HG03103 (cell line): ENCODE data around the gene PRR4.

Experiments
- ATAC-seq: cut with Tn5 transposase; IDR thresholded peaks from one replicate; pipeline ENCODE4 v1.9.1; 2021; ENCODE audit warnings: low read depth; ENCODE audit not compliant: unreplicated experiment

PRR4 gene, protein sequence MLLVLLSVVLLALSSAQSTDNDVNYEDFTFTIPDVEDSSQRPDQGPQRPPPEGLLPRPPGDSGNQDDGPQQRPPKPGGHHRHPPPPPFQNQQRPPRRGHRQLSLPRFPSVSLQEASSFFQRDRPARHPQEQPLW

DNA sequence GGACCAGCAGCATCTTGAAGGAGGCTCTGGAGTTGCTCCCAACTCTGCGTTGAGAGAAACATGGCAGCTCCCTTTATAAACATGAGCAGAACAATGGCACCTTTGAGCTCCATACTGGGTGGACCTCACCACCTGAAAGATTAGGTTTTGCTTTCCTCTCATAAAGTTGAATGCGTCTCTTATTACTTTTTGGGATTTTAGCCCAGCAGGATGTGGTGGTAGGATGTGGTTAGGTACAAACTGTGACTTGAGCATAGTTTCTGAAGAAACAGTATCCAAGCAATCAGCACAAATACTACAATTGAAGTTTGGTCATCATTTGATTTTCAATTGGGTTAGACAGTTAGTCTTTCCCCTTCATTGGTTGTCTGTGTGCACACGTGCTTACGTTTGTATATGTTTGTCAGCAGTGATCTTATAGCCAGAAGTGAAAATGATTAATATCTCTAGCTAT is at the start of gene PRR4:
Gene PRR4, minus strand, starts transcription at position 51 of the 454 bp plus-strand sequence. Its CDS starts 38 bp downstream, at position 13.
- no peak for ATAC-seq

DNA sequence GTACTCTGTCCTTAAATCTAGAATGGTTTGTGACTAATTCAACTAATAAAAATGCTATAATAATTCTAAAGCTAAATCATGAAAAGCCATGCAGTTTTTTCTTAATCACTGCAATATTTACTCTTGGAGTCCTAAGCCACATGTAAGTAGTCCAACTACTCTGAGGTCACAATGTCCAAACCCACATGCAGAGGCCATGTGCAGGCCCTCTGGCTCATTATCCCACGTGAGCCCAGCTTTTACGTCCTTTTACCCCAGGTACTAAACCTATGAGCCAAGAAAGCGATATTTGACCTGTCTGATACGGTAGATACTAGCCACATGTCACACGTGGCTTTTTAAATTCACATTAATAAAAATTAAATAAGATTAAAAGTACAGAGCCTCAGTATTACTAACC is 47.6 kb upstream of the PRR4 start:
- ATAC-seq = no peak

DNA sequence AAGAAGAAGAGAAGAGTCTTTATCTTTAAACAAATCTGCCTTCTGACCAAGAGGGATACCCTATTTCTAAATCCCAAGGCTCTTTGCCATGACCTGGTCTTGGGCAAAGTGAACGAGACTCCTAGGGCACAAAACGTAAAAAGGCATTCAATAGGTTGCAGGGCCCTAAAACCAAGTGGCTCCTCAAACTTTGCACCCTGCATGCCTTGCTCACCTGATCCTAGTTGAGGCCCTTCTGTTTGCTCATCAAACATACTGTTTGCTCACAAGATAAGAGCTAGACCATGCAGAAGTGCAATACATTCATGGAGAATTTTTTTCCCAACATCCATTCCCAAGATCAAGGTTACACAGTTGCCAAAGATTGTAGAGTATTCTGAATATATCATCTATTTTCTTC is 42.7 kb upstream of the PRR4 start:
- no peak for ATAC-seq

DNA sequence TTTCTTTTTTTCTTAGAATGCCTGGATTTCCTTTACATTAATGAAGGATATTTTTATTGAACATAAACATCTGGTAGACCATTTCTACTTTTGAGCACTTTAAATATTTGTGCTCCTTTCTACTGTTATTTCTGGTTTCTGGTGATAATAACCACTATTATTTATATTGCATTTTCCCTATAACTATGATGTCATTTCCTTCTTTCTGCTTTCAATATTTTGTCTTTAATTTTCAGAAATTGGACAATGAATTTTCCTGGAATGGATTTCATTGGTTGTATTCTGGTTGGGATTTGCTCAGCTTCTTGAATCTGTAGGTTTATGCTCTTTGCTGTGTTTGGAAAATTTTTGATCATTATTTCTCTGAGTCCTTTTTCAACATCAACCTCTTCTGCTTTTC is 40.0 kb upstream of the PRR4 start:
- no peak for ATAC-seq

DNA sequence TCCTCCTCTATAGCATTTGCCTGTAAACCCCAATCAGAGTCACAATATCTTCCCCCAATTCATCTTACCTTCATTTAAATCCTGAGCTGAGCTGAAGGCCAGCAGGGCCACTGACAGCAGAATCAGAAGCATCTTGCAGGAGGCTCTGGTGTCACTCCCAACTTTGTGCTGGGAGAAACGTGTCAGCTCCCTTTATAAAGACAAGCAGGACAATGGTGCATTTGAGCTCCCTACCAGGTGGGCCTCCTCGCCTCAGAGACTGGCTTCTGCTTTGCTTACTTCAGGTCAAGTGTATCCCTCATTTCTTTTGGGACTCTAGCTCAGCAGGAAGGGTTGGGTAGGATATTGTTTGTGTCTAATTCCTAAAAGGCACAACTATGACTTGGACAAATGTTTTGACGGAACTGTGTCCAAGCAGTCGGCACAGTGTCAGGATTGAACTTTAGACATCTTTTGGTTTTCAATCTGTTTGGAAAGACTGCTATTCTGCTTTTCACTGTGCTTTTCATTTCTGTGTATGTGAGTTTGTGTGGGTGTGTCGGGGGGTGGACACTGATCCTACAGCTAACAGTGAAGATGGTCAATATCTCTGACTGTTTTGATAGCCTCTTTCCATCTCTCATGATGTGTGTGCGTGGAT is 34.9 kb upstream of the PRR4 start, which contains the start of gene PRH1:
Gene PRH1, minus strand, starts transcription at position 170 of the 640 bp plus-strand sequence. Its CDS starts 38 bp downstream, at position 132.
- ATAC-seq = no peak

DNA sequence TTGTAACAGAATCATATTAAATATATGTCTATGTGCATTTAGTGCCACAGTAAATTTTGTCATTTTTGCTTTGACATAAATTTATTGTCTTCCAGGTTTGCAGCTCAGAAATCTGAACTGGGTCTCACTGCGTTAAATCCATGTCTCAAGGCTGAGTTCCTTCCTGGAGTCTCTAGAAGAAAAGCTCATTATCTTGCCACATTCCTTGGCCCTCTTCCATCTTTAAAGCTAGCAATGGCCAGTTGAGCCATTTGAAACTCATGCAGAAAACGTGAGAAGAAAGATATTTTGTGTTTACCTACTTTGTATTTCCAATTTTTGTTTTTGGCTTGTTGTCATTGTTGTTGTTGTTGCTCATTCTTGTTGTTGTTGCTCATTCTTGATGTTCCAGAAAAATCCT is 24.1 kb upstream of the PRR4 start:
- no peak for ATAC-seq

DNA sequence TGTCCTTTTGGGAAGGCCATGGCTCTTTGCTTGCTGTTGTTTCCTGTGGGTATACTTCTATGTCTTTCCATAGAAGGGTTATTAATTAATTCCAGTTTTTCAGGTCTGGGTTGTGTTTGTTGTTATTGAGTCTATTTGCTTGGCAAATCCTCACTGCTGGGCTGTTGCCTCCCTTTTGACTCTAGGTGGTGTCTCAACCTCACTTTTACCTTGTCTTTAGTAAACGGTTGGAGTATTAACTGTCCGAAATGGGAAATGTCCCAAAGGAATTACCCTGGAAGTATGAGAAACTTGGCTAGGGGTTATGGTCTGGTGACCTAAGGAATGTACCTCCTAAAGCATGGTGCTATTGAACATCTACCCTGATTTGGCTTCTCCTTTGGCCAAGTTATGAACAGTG is 18.1 kb upstream of the PRR4 start:
- no peak for ATAC-seq

DNA sequence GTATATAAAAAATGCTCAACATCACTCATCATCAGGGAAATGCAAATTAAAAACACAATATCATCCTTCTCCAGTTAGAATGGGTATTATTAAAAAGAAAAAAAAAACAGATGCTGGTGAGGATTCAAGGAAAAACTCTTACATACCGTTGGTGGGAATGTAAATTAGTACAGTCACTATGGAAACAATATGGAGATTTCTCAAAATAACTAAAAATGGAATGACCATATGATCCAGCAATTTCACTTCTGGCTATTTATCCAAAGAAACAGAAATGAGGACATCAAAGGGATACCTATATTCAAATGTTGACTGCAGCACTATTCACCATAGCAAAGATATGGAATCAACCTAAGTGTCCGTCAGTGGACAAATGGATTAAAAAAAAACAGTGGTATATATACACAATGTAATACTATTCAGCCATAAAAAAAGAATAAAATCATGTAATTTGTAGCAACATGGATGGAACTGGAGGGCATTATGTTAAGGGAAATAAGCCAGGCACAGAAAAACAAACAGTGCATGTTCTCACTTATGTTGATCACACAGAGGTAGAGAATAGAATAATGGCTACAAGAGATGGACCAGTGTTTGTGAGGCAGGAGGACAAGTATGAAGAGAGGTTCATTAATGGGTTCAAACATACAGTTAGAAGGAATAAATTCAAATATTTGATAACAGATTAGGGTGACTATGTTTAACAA is 14.4 kb upstream of the PRR4 start:
- ATAC-seq = no peak

DNA sequence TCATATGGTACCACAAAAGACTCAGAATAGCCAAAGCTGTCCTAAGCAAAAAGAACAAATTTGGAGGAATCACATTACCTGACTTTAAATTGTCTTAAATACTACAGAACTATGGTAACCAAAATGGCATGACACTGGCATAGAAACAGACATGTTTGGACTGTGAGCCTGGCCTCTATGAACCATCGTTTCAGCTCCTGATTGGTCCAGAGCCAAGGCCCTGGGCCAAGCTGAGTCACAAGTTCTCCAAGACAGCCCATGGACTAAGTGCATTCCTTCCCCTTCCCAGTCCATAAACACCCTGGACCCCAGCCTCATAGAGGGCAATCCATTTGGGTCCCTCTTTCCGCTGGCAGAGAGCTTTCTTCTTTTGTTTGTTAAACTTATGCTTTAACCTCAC is 12.1 kb upstream of the PRR4 start:
- ATAC-seq = no peak

DNA sequence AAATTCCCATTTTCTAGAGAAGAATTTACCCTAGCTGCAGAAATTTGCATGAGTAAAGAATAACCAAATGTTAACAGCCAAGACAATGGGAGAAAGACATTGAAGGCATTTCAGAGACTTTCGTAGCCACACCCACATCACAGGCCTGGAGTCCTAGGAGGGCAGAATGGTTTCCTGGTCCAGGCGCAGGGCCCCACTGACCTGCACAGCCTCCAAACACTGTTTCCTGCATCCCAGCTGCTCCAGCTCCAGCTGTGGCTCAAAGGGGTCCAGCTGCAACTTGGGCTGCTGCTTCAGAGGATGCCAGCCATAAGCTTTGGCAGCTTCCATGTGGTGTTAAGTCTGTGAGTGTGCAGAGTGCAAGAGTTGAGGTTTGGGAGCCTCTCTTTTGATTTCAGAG is 6.5 kb upstream of the PRR4 start:
- ATAC-seq = no peak

DNA sequence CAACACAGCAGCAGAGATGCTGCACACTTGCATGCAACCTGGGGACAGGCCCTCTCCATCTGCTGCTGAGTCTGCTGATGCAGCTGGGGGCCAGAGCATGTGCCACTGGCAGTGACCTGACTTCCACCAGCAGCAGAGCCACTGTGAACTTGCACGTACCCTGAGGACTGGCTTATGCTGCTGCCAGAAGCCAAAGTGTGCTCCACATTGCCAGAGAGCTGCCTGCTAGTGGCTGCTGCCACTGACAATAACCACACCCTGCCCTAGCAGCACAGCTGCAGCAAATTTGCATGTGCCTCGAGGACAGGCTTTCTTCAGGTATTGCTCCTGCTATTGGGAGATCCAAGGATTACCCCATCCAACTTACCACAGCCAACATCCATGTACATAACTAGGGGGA is 4.5 kb upstream of the PRR4 start:
- no peak for ATAC-seq

DNA sequence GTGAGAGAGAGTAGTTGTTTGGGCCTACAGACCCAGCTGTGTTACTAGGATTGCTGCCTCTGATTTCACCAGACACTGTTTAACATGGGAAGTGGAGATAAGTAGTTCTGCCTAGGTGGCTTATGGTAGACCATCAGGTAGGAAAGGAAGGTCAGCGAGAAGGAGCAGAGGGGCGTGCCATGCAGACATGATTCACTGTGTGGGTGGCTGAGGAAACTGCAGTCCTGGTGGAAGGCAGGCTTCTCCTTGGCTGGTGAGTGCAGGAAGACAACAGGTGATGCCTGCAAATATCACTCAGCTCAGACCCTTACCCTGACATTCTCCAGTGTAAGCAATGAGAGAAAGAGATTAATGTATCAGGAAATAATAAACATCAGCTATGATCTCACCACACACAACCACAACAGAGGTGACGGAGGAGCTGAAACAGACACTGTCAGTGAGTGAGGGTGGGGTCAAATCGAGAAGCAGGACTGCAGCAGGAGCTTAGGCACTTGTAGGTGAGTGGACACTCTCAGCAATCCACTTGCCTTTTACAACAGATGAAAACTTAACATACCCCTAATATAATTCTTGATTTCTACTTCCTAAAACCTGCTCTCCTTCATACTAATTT is 2.1 kb upstream of the PRR4 start:
- no peak for ATAC-seq

DNA sequence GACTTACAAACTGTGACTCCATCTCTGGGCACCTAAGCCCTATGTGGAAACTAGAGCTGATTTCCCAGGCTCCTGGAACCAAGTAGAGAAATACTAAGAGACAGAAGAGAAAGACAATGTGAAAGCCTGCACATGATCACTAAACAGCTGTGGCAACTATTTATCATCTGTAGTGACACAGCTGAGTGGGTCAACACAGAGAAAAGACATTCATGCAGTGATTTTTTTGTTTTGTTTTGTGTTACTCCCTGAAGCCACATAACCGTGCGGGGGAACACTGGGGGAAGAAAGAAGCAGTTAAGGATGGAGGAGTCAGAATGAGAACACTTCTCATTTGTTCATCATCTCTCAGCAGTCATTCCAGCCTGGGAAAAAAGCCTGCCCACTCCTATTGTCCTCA is 1.5 kb downstream of the PRR4 start:
- no peak for ATAC-seq

DNA sequence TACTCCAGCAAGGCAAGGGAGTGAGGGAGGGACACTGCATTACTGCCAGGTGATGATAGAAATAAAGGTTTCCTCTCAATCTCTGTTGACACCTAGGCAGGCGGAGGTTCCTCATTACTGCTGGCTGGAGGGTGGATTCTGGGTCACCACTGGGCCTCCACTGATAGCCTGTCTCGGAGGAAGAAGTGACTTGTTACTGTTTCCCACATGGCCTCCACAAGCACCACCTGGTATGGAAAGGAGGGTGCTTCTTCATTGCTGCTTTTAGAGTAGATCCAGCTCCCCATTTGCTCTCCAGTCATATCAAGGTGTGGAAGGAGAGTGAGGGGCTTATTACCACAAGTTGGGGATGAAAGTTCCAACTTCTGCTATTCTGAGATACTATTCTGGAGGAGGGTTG is 6.4 kb downstream of the PRR4 start:
- no peak for ATAC-seq

DNA sequence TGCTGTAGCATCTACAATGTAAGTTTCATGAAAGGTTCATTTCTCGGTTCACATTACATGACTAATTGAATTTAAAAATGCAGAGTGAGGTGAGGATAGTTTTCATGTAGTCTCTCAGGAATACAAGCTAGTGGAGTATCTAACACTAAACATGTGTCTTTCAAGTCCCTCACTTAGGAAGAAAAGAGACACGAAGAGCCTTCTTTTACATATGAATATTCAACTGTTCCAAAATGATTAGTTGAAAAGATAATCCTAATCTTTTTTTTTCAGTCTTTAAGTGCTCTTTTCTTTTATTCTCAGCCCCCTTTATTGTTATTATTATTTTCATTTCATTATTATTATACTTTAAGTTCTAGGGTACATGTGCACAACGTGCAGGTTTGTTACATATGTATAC is 10.8 kb downstream of the PRR4 start:
- ATAC-seq = no peak

DNA sequence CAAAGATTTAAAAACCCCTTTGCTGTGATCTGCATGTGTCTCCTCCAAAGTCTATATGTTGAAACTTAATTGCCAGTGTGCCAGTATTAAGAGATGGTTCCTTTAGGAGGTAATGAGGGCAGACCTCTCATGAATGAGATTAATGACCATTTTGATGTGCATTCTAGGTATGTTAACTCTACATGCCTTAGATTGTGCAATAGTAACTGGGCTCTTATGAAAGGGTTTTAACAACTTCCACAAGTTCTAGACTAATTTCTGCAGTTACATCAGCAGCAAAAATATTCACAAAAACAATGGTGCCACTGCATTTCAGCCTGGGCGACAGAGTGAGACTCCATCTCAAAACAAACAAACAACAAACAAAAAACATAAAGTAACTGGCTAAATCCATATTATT is 19.3 kb downstream of the PRR4 start:
- no peak for ATAC-seq

DNA sequence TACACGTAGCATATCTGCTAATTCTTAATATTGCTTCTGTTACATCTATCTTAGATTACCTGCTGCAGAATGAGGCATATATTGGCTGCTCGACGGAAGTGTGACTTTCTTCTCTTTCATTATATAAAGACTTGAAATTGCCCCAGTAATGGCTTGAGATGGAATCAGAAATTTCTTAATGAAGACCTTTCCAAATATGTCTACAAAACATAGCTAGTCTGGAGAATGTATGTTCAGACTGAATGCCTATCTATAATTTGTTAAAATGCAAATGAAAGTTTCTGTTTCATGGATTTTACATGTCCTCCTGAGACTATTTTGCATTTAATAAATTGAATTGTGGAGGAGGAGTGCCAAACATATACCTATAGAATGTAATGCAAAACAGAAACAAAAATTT is 23.0 kb downstream of the PRR4 start, which contains the start of gene TAS2R10:
Gene TAS2R10, minus strand, starts transcription at position 101 of the 400 bp plus-strand sequence. Its CDS starts 89 bp downstream, at position 12.
- ATAC-seq = no peak

DNA sequence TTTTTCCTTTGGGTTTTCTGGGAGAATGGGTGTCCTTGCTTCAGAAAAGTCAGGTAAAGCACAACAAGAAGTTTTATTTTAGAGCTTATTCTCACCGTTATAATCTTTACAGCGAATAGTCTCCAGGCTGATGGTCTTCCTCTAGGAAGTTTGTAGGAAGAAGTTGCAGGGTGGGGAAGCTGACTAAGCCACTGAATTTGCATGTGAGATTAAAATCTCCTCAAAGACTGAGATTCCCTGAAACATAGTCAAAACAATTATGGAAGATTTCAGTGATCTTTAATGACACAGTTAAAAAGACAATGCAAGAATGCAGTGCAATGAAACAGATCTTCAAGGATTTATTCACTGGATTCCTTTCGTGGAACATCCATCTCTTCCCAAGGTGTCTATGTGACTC is 24.3 kb downstream of the PRR4 start:
- no peak for ATAC-seq

DNA sequence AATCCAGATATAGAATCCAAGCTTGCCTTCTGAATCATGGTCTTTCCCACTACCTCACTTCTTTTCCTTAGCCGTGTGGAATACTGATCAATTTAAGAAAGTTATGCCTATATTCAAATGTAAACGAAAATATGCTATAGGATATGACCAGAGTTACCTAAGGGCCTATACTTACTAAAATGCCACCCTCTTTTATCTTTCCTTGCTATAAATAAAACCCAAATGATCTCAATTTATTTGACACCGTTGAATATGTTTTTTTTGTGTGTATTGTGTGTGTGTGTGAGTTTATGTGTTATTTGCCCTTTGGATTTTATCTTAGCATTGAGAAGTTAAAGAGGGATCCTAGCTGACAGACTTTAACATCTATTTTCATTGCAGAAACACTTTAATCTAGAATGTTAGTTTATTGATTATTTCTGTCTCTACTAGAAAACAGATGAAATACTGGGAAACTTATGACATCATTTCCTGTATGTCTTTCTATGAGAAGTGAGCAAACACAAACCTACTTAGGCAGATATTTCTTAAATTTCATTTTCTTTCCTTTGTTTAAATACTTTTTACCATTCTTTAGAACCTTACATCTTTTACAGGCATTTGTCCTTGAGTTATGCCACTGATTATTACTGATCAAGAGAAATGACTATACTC is 37.3 kb downstream of the PRR4 start:
- ATAC-seq = no peak

DNA sequence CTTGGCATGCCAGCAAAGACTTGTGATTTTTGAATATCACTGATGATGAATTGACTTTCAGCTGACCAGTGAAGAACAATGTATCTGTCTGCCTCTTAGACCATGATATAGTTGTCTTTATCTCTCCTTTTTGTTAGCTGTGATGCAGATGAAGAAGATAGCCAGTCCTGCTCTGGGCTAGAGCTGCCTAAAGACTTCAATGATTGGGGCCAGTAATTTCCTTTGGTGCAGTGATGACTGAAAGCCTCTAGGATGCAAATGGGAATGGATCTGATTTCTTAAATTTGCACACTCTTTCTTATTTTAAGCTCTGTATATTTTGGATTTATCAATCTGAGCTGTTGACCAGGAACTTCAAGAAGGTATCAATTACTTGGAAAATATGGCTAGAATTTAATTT is 39.2 kb downstream of the PRR4 start, which contains the start of gene TAS2R9:
Gene TAS2R9, minus strand, starts transcription at position 101 of the 400 bp plus-strand sequence. Its CDS starts 93 bp downstream, at position 8.
- no peak for ATAC-seq

DNA sequence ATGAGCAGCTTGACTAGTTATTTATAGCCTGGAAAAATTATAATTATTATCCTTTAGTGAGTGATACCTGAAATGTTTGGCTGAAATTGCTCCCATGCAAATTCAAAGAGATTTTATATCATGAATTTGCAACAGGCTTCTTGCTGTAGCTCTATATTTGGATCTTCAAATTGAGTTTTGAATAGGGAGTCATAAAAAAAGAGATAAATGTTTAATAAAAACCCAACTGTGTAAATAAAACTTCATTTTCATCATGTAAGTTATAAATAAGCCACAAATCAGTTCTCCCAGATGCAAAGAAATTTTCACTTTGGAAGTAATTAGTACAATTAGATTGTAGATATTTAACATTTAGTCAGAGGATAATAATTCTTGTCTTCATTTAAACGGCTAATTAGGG is 42.1 kb downstream of the PRR4 start, which contains the start of gene TAS2R8:
Gene TAS2R8, minus strand, starts transcription at position 101 of the 400 bp plus-strand sequence. CDS start 306 bp downstream, outside the sequence.
- ATAC-seq = no peak
